Measurements from ENCODE around the gene SLC25A22. TPM values are rescaled to one million over a fixed set of nuclear protein-coding genes. Genes with fewer than 3 reads are reported as not detected.

SLC25A22 gene
- total and polyA plus RNA-seq, 9 of the 15 experiments (the other 6 are each of a cell fraction or from before 2014, with no cell fraction given): 0.41 to 55.4 (median 11.4) TPM

DNA sequence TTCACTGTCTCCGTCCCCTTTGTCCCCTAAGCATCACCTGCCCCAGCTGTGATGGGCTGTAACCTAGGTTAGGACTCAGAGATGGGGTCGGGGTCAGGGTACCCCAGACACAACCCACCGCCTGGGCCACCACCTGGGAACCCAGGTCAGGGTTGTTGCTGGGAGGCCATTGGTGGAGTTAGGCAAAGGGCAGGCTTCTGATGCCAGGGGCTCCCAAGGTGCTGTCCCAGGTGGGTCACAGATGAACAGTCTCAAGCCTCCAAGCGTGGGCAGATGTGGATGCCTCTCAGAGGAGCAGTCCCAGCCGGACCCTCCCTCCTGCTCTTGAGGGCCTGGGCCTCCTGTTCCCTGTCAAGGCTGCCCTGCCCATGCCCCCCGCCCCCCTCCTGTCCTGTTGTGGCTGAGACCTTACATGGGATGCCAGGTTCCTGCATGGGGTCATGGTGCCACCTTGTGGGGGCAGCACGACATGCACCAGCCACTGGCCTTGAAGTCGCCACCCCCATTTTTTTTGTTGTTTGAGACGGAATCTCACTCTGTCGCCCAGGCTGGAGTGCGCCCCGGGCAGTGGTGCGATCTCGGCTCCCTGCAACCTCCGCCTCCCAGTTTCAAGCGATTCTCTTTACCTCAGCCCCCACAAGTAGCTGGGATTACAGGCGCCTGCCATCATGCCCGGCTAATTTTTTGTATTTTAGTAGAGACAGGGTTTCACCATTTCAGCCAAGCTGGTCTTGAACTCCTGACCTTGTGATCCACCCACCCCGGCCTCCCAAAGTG, 32.9 kb downstream of the SLC25A22 start (continued):
- TF ChIP-seq, protein P1, sequence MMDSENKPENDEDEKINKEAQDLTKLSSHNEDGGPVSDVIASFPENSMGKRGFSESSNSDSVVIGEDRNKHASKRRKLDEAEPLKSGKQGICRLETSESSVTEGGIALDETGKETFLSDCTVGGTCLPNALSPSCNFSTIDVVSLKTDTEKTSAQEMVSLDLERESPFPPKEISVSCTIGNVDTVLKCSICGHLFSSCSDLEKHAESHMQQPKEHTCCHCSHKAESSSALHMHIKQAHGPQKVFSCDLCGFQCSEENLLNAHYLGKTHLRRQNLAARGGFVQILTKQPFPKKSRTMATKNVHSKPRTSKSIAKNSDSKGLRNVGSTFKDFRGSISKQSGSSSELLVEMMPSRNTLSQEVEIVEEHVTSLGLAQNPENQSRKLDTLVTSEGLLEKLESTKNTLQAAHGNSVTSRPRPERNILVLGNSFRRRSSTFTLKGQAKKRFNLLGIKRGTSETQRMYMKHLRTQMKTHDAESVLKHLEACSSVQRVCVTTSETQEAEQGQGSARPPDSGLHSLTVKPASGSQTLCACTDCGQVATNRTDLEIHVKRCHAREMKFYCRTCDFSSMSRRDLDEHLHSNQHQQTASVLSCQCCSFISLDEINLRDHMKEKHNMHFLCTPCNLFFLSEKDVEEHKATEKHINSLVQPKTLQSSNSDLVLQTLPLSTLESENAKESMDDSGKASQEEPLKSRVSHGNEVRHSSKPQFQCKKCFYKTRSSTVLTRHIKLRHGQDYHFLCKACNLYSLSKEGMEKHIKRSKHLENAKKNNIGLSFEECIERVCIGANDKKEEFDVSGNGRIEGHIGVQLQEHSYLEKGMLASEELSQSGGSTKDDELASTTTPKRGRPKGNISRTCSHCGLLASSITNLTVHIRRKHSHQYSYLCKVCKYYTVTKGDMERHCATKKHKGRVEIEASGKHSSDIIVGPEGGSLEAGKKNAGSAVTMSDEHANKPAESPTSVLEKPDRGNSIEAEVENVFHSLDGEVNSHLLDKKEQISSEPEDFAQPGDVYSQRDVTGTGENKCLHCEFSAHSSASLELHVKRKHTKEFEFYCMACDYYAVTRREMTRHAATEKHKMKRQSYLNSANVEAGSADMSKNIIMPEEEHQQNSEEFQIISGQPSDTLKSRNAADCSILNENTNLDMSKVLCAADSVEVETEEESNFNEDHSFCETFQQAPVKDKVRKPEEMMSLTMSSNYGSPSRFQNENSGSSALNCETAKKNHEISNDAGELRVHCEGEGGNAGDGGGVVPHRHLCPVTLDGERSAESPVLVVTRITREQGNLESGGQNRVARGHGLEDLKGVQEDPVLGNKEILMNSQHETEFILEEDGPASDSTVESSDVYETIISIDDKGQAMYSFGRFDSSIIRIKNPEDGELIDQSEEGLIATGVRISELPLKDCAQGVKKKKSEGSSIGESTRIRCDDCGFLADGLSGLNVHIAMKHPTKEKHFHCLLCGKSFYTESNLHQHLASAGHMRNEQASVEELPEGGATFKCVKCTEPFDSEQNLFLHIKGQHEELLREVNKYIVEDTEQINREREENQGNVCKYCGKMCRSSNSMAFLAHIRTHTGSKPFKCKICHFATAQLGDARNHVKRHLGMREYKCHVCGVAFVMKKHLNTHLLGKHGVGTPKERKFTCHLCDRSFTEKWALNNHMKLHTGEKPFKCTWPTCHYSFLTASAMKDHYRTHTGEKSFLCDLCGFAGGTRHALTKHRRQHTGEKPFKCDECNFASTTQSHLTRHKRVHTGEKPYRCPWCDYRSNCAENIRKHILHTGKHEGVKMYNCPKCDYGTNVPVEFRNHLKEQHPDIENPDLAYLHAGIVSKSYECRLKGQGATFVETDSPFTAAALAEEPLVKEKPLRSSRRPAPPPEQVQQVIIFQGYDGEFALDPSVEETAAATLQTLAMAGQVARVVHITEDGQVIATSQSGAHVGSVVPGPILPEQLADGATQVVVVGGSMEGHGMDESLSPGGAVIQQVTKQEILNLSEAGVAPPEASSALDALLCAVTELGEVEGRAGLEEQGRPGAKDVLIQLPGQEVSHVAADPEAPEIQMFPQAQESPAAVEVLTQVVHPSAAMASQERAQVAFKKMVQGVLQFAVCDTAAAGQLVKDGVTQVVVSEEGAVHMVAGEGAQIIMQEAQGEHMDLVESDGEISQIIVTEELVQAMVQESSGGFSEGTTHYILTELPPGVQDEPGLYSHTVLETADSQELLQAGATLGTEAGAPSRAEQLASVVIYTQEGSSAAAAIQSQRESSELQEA (IDR thresholded peaks at IDR 0.05; ENCODE audit: low read depth): no peak
- 0 out of 2 replicates have a peak, but pooled peaks have one; percentile 54 for TF ChIP-seq TAF15 (IDR thresholded peaks at IDR 0.05; ENCODE audit: low read depth, low read length)
- TF ChIP-seq EGR1 (conservative IDR thresholded peaks at IDR 0.05): no peak
- peak; percentile 28; the same call in 1 of the 2 replicates for TF ChIP-seq ZNF586 (CRISPR knock-in tag; conservative IDR thresholded peaks at IDR 0.05)
- TF ChIP-seq, protein P2, sequence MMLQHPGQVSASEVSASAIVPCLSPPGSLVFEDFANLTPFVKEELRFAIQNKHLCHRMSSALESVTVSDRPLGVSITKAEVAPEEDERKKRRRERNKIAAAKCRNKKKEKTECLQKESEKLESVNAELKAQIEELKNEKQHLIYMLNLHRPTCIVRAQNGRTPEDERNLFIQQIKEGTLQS (IDR thresholded peaks at IDR 0.05): no peak
- TF ChIP-seq, protein P2 (CRISPR knock-in tag; conservative IDR thresholded peaks at IDR 0.05): no peak
- TF ChIP-seq, protein P3, sequence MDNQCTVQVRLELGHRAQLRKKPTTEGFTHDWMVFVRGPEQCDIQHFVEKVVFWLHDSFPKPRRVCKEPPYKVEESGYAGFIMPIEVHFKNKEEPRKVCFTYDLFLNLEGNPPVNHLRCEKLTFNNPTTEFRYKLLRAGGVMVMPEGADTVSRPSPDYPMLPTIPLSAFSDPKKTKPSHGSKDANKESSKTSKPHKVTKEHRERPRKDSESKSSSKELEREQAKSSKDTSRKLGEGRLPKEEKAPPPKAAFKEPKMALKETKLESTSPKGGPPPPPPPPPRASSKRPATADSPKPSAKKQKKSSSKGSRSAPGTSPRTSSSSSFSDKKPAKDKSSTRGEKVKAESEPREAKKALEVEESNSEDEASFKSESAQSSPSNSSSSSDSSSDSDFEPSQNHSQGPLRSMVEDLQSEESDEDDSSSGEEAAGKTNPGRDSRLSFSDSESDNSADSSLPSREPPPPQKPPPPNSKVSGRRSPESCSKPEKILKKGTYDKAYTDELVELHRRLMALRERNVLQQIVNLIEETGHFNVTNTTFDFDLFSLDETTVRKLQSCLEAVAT (IDR thresholded peaks at IDR 0.05): no peak
- TF ChIP-seq ESRRB (CRISPR knock-in tag; IDR thresholded peaks at IDR 0.05; ENCODE audit: borderline replicate concordance): 0 out of 2 replicates have a peak, but pooled peaks have one; percentile 52
- no peak for TF ChIP-seq COPS2 (conservative IDR thresholded peaks at IDR 0.05)
- no peak for TF ChIP-seq RFX1 (IDR thresholded peaks at IDR 0.05)
- TF ChIP-seq TOE1 (IDR thresholded peaks at IDR 0.05; ENCODE audit: borderline replicate concordance): peak; percentile 23; the same call in 1 of the 2 replicates
- TF ChIP-seq TOE1 (CRISPR knock-in tag; IDR thresholded peaks at IDR 0.05; ENCODE audit: borderline replicate concordance, low read depth): no peak
- TF ChIP-seq, protein P4, sequence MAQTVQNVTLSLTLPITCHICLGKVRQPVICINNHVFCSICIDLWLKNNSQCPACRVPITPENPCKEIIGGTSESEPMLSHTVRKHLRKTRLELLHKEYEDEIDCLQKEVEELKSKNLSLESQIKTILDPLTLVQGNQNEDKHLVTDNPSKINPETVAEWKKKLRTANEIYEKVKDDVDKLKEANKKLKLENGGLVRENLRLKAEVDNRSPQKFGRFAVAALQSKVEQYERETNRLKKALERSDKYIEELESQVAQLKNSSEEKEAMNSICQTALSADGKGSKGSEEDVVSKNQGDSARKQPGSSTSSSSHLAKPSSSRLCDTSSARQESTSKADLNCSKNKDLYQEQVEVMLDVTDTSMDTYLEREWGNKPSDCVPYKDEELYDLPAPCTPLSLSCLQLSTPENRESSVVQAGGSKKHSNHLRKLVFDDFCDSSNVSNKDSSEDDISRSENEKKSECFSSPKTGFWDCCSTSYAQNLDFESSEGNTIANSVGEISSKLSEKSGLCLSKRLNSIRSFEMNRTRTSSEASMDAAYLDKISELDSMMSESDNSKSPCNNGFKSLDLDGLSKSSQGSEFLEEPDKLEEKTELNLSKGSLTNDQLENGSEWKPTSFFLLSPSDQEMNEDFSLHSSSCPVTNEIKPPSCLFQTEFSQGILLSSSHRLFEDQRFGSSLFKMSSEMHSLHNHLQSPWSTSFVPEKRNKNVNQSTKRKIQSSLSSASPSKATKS (CRISPR knock-in tag; IDR thresholded peaks at IDR 0.05): no peak
- 0 out of 2 replicates have a peak, but pooled peaks have one; percentile 33 for TF ChIP-seq LCOR (CRISPR knock-in tag; IDR thresholded peaks at IDR 0.05)

Data from K562 (cell line).